Measurements from ENCODE around the gene GOLGA6B.

- TF ChIP-seq, protein P1, sequence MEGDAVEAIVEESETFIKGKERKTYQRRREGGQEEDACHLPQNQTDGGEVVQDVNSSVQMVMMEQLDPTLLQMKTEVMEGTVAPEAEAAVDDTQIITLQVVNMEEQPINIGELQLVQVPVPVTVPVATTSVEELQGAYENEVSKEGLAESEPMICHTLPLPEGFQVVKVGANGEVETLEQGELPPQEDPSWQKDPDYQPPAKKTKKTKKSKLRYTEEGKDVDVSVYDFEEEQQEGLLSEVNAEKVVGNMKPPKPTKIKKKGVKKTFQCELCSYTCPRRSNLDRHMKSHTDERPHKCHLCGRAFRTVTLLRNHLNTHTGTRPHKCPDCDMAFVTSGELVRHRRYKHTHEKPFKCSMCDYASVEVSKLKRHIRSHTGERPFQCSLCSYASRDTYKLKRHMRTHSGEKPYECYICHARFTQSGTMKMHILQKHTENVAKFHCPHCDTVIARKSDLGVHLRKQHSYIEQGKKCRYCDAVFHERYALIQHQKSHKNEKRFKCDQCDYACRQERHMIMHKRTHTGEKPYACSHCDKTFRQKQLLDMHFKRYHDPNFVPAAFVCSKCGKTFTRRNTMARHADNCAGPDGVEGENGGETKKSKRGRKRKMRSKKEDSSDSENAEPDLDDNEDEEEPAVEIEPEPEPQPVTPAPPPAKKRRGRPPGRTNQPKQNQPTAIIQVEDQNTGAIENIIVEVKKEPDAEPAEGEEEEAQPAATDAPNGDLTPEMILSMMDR (IDR thresholded peaks at IDR 0.05; ENCODE audit: low read depth, low read length), result no peak
- TF ChIP-seq EZH2phosphoT487 (IDR thresholded peaks at IDR 0.05; ENCODE audit: low read depth), result no peak
These were observed 51.8 kb downstream of the GOLGA6B start for GRCh38 chr15:72706266-72706665.

Measured in OCI-LY3 (cell line).